ENCODE measurements around the gene ITPRIP. TPM values are rescaled to one million over a fixed set of nuclear protein-coding genes. Genes with fewer than 3 reads are reported as not detected.

ITPRIP gene, protein sequence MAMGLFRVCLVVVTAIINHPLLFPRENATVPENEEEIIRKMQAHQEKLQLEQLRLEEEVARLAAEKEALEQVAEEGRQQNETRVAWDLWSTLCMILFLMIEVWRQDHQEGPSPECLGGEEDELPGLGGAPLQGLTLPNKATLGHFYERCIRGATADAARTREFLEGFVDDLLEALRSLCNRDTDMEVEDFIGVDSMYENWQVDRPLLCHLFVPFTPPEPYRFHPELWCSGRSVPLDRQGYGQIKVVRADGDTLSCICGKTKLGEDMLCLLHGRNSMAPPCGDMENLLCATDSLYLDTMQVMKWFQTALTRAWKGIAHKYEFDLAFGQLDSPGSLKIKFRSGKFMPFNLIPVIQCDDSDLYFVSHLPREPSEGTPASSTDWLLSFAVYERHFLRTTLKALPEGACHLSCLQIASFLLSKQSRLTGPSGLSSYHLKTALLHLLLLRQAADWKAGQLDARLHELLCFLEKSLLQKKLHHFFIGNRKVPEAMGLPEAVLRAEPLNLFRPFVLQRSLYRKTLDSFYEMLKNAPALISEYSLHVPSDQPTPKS
- total RNA-seq: 10.3 to 14.5 TPM (median 14.1 TPM) in 3 replicates
- long read RNA-seq, full-length matches to known transcripts: 34 of 38 reads
- long read RNA-seq, partial matches to known transcripts: 0 of 38 reads
- long read RNA-seq, other reads (novel, unspliced or antisense): 4 of 38 reads

DNA sequence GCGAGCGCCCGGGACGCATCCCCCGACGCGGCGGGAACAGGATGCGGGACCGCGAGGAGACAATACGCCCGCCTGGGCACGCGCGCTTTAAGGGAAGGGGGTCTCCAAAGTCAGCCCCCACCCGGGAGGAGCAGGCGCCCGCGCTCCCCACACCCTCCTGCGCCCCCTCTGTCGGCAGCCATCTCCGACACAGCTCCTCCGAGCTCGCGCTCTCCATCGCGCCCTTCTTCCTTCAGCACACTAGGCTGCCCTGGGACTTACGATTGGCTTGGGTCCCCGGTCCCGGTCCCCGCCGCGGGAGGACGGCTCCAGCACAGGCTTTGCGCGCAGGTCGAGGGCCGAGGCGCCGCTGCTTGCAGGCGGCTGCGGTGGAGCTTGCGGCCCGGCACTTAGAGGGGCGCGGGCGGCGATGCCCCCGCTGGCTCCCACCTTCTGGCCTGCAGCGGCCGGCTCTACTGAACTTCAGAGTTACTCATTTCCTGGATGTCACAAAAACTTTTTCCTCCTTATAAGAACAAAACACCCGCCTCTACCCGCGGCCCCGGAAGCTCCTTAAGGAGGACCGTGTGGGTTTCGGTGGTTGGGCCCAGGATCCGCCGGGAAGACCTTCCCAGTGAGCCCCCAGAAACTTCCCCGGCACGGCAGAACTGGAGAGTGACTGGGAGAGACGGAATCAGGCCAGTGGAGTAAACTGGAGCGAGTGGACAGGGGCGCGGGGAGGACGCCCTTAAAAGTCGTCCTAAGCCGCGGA, at the start of gene ITPRIP:
Gene ITPRIP, minus strand, starts transcription at position 481 of the 751 bp plus-strand sequence. CDS start 22,414 bp downstream, outside the sequence.
- Mint-ChIP-seq H3K4me3 (ENCODE audit: unreplicated experiment) (peak within 1 kb of the TSS; percentile 97), H3K27me3 (ENCODE audit: low read depth) (no peaks in the 10 kb centered on the region), H3K9me3 (ENCODE audit: low read depth) (no peaks in the 10 kb centered on the region), H3K27ac (ENCODE audit: unreplicated experiment) (peak within 1 kb of the TSS; percentile 100), H3K36me3 (ENCODE audit: low read depth) (no peaks in the 10 kb centered on the region), H3K4me1 (ENCODE audit: low read depth) (peaks cover 45% of the 10 kb centered on the region)
- TF ChIP-seq CTCF (IDR thresholded peaks at IDR 0.05): peak; percentile 67
- no peak for DNase-seq (ENCODE audit: low spot score)

DNA sequence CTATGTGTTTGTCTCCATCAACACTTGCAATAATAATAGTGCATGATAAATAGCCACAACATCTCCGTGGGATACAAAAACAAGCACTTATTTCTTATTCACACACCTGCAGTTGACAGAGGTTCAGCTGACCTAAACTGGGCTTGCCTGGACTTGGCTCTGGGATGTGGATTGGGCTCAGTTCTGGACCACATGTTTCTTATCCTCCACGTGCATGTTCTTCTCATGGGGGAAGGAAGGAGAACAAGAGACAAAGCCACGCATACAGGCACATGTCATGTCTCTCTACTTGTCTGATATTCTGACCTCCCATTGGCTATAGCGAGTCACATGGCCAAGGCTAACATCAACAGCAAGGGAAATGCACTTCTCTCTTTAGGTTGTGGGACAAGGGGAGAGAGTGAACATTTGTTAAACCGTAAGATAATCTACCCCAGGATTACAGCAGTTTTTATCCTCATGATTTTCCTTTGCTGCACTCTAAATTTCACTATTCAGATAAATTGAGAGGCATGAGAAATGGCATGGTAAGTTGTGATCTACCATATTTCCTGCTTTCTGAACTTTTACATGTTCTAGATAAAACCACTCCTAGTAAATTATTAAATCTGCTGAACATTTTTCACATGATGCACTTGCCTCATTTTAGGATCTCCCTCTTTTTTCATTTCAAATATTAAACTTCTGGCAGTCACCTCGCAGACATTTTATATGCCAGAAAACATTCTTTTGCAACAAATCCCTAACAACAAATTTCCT, 49.0 kb upstream of the ITPRIP start:
- Mint-ChIP-seq H3K9me3 (ENCODE audit: low read depth) (peaks cover 3% of the 10 kb centered on the region), H3K36me3 (ENCODE audit: low read depth) (no peaks in the 10 kb centered on the region), H3K4me3 (ENCODE audit: unreplicated experiment) (no peak overlapping the region), H3K27ac (ENCODE audit: unreplicated experiment) (no peak overlapping the region), H3K27me3 (ENCODE audit: low read depth) (peaks cover 35% of the 10 kb centered on the region), H3K4me1 (ENCODE audit: low read depth) (no peaks in the 10 kb centered on the region)
- TF ChIP-seq CTCF (IDR thresholded peaks at IDR 0.05): no peak
- DNase-seq (ENCODE audit: low spot score): no peak

DNA sequence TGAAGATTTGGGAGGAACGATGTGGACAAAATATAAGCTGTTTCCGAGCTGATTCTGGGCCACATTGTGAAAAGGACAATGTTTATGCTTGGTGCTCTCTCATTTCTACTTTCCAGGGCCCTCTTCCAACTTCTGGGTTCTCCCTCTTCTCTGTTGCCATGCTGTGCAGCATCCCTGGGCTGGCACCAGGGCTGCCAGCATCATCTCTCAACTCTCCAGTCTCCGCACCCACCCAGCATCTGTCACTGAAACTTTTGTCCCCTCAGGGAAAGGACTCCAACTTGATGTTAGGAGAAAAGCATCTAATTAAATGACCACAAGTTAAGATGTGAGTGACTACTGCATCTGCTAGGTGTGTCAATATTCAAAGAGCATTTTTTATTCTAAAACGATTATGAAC, 42.1 kb upstream of the ITPRIP start:
- H3K4me1 Mint-ChIP-seq (ENCODE audit: low read depth): no peaks in the 10 kb centered on the region
- H3K27me3 Mint-ChIP-seq (ENCODE audit: low read depth): peaks cover 43% of the 10 kb centered on the region
- TF ChIP-seq CTCF (IDR thresholded peaks at IDR 0.05): no peak
- no peak overlapping the region for H3K4me3 Mint-ChIP-seq (ENCODE audit: unreplicated experiment)
- H3K27ac Mint-ChIP-seq (ENCODE audit: unreplicated experiment): no peak overlapping the region
- H3K36me3 Mint-ChIP-seq (ENCODE audit: low read depth): no peaks in the 10 kb centered on the region
- peaks cover 3% of the 10 kb centered on the region for H3K9me3 Mint-ChIP-seq (ENCODE audit: low read depth)
- no peak for DNase-seq (ENCODE audit: low spot score)

GRCh38 chr10:104376784-104377300, 38.6 kb upstream of the ITPRIP start:
- Mint-ChIP-seq H3K4me3 (ENCODE audit: unreplicated experiment) (no peak overlapping the region), H3K27ac (ENCODE audit: unreplicated experiment) (no peak overlapping the region), H3K36me3 (ENCODE audit: low read depth) (no peaks in the 10 kb centered on the region), H3K27me3 (ENCODE audit: low read depth) (peaks cover 40% of the 10 kb centered on the region), H3K4me1 (ENCODE audit: low read depth) (no peaks in the 10 kb centered on the region), H3K9me3 (ENCODE audit: low read depth) (peaks cover 2% of the 10 kb centered on the region)
- DNase-seq (ENCODE audit: low spot score): no peak
- TF ChIP-seq CTCF (IDR thresholded peaks at IDR 0.05): no peak

Data from chondrocyte (in vitro differentiated cells).